ENCODE measurements around the gene SOCS4. TPM values are rescaled to one million over a fixed set of nuclear protein-coding genes. Genes with fewer than 3 reads are reported as not detected.
"Not testable (repeated sequence)": the region's sequence is repeated elsewhere in the genome, so short reads cannot be mapped to it uniquely, and the experiment has no call there.

The SOCS4 gene
- total RNA-seq, 1 donor from 2014 or later, result 21.4 TPM

DNA sequence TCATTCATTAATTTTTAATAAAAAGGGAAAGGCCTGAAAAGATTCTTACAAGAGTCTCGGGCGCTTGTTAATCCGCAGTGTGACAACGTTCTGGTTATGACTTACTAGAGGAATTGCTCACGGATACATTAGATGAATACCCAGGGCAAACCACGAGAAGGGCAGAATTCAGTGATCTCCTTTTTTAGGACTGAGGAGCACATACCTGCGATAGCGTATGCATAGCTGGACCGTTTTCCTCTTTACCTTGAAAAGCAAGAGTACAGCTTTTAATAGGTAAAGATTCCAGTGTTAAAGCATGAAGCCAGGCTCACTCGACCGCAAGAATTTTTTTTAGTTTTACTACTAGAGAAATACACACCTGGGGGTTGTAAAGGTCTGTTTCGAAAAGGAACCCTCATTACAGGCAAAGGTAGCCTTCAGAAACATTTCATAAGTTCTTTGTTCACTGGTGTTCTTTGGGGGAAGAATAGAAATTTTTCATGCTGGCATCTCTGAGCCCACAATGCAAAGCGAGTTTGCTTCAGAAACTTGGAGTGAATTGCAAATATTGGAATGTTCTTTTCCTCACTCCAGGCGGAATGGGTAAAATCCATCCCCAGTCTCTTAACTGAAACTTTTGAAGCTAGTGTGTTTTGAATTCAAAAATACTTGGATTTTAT lies 25.4 kb downstream of the SOCS4 start:
- DNase-seq, result peak; percentile 30

DNA sequence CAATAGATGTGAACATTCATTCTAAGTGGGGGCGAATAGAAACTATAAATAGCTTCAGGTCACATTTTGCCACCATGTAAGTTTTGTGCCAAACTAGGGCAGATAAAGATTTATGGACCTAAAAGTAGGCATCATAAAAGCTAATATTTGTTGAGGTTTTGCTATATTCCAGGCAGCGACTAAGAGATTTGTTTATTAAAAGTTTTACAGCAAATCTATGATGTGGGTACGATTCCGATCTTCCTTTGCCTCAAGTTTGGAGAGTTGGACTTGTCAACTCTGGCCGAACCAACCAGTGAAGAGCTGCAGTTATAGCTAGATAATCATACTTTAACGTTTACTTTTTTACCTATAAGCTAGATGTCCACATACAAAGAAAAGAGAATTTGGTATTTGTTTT lies 26.0 kb downstream of the SOCS4 start:
- no peak for DNase-seq

DNA sequence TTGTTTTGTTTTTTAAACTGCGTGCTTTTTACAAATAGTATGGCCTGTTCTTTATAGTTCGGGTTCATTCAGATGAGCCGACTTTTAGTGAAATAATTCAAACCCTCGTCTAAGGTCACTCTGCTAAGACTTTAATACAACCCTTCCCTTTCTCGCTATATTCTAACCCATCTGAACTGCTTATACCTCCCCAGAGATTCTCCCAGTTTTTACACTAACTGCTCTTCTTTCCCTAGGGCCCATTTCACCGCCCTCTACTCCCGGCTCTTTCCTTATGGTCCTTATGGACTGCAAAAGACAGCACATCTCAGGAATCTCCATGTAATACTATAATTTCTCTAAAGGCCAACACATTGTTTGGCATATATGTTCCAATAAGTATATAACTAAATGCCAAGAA lies 26.5 kb downstream of the SOCS4 start:
- DNase-seq, result no peak

DNA sequence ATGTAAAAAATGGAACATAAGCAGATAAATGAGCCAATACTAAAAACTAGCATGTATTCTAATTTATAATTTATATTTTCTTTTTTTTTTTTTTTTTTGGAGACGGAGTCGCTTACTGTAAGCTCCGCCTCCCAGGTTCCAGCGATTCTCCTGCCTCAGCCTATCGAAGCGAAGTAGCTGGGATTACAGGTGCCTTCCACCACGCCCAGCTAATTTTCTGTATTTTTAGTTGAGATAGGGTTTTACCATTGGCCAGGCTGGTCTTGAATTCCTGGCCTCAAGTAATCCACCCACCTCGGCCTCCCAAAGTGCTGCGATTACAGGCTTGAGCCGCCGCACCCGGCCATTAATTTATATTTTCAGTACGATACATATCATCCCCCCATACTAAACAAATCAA lies 27.1 kb downstream of the SOCS4 start:
- DNase-seq, result no peak

DNA sequence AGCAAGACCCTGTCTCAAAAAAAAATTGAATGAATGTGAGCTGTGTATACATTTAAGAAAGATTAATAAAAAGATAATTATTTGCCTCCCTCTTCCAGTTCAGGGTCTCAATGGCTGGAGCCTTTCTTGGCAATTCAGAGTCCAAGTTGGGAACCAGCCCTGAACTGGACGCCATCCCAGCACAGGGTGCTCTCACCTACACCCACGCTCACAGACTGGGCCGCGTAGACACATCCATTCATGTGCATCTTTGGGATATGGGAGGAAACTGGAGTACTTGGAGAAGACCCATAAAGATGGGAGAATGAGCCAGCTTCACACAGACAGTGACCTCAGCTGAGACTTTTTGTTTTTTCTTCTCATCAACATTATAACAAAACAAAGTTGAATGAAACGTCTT lies 30.9 kb downstream of the SOCS4 start:
- DNase-seq, result no peak

DNA sequence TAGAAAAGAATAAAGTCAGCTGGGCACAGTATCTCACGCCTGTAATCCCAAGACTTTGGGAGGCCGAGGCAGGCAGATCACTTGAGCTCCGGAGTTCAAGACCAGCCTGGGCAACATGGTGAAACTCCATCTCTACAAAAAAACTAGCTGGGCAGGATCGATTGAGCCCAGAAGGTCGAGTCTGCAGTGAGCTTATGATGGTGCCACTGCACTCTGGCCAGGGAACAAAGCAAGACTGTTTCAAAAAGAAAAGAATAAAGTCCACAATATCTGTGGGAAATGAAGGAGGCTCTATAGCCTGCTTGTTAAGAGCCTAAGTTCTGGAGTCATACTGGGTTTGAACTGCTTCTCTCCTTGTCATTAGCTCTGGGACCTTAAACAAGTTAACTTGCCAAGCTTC lies 32.3 kb downstream of the SOCS4 start:
- no peak for DNase-seq

DNA sequence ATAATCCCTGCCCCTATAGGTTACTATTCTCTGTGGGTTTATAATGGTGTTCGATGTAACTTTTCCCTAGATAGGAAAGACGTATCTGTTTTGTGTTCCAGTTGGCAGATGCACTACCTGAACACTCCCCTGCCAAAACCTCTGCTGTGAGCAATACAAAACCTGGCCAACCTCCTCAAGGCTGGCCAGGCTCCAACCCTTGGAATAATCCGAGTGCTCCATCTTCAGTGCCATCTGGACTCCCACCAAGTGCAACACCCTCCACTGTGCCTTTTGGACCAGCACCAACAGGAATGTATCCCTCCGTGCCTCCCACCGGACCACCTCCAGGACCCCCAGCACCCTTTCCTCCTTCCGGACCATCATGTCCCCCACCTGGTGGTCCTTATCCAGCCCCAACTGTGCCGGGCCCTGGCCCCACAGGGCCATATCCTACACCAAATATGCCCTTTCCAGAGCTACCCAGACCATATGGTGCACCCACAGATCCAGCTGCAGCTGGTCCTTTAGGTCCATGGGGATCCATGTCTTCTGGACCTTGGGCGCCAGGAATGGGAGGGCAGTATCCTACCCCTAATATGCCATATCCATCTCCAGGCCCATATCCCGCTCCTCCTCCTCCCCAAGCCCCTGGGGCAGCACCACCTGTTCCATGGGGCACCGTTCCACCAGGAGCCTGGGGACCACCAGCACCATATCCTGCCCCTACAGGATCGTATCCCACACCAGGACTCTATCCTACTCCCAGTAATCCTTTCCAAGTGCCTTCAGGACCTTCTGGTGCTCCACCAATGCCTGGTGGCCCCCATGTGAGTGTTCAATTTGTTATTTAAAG lies 35.7 kb downstream of the SOCS4 start:
- no peak for DNase-seq

DNA sequence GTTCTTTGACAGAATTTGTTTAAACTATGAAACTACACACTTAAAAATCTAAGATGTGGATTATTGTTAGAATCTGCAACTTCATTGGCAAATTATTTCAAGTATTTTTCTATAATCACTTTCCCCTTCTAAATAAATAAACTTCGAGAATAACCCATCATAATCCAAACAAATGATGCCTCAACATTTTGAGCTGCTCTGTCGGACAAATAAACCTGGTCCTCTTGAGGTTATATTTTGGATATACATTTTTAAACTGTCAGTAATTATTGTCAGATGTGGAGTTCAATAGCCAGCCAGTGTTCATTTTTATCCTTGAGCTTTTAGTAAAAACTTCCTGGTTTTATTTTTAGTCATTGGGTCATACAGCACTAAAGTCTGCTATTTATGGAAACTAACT lies 37.9 kb downstream of the SOCS4 start:
- not testable (repeated sequence) for DNase-seq

DNA sequence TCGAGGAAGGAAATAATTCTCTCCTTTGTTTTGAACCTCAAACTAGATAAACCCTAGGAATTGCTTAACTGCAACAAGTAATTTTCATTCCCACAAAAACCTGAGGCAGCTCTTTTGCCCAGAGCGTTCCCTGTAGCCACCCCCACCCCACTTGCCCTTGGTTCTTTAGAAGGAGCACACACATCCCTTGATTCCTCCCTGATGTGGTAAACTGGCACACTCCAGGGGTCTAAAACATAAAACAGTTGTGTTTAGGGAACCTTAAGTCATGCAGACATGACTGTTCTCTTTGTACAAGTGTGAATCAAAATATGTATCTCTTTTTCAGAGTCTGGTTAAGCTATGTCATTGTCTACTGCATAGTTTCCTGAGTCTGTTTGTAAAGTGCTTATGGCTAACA lies 38.4 kb downstream of the SOCS4 start:
- no peak for DNase-seq

DNA sequence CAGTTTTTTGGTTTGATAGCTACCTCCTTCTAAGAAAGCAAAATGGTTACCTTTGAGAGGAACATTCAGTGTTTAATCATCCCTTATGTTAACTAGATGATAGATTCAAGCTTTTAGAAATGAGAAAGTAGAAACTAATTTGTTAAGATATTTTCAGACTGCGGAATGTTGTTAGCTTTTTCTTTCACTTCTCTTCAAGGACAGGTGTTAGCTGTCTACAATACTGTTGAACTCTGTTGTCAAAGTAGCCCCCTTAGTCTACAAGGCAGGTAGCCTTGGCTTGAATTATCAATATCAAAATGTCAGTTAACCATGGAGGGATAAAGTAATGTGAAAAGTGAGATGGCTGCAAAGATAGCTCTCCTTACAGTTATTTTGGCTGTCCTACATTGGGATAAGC lies 39.2 kb downstream of the SOCS4 start:
- no peak for DNase-seq

DNA sequence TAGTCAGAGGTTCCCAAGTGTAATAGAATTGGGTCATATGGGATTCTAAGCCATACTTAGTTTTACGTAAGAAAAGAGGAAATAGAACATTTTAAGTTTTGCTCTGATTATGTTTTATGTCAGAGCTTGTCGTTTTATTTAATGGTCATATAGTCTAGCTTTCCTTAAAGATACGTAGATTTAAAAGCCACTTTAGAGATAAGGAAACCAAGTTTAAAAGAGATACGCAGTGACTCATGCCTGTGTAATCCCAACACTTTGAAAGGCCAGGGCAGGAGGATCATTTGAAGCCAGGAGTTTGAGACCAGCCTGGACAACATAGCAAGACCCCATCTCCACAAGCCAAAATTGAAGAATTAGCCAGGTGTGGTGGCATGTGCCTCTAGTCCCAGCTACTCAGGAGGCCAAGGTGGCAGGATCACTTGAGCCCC lies 44.0 kb downstream of the SOCS4 start:
- peak; percentile 32 for DNase-seq

DNA sequence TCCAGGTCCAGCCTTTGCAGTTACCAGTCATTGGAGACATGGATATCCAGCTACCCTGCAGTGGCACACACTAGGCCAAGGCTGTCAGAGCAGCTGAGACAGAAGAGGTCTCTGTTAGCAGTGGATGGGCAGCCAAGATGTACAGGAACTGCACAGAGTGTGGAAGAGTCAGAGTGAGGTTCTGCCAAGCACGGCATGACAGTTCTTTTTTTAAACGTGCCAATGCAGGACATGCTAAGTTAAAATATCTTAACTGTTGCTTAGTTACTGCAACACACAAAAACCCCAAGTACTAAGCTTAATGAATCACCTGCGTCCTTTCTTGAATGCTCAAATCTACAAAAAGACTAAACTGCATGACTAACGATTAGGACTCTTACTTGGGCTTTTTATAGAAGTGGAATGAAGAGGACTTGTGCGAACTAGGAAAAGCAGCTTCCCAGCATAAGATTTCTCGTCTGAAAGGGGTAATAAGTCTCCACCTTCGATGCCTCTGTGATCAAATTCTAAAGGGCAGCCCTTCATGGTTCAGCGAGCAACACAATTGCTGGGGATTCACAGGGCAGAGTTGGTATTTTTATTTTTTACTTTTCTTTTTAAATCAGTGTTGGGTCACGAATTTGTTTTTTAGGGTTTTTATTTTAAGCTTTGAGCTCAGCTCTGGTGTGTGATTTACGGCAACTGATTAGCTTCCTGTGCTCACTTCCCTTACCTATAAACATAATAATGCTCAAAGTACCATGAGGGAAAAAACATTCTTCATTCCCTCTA lies 45.0 kb downstream of the SOCS4 start:
- peak; percentile 79 for DNase-seq

DNA sequence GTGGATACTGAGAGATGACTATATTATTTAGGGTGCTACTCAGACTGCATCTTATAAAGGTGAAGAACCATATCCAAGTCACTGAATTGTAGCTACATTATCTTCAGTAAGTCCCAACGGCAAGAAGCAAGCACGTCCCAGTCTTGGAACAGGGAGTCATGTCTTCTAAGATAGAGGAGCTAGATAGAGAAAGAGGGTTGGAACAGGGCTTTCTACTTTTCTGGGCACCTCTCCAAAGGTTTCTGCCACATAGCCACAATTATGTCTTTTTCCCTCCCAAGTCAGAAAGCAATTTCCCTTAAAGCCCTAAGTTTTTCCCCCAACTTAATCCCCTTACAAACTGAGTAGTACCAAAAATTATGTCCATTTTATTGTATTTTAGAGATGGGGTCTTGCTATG lies 46.8 kb downstream of the SOCS4 start:
- no peak for DNase-seq

DNA sequence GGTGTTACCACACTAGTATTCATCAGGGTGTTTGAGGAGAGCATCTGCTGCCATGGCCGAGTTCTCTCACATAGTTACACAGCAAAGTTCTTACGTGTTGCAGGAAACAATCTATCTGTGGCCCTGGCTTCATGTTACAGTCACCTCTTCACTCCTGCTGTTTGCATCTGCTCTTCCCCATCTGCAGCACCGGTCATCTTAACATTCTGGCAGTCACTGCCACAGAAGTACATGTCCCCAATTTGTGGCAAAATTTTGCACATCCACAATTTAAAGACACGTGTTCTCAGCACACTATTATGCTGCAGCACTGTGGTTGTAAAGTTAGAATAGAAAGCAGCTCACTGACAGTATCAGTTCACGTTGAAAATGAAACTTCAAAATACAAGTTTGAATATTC lies 47.6 kb downstream of the SOCS4 start:
- no peak for DNase-seq

DNA sequence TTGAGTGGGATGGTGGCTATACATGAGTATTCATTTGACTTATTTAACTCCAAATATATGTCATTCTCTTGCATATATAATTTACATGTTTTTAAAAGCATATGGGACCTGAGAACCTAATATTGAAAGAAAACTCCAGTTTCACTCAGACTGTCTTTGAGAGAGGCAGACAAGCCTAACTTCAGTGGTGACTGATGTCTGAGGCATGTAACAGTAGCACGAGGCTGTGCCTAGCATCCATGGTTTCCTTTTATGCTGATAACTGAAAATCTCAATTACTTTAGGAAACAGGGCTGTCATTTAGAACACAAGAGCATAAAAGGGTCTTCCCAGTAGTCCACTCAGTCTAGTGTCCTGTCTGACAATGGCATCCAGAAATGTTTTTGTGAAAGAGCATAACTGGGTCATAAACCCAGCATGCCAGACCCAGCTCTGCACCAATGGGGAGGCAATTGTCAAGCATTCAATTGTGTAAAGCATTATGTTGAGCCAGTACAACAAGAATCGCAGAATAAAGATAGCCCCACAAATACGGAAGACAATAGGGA lies 48.7 kb downstream of the SOCS4 start:
- DNase-seq, result no peak

DNA sequence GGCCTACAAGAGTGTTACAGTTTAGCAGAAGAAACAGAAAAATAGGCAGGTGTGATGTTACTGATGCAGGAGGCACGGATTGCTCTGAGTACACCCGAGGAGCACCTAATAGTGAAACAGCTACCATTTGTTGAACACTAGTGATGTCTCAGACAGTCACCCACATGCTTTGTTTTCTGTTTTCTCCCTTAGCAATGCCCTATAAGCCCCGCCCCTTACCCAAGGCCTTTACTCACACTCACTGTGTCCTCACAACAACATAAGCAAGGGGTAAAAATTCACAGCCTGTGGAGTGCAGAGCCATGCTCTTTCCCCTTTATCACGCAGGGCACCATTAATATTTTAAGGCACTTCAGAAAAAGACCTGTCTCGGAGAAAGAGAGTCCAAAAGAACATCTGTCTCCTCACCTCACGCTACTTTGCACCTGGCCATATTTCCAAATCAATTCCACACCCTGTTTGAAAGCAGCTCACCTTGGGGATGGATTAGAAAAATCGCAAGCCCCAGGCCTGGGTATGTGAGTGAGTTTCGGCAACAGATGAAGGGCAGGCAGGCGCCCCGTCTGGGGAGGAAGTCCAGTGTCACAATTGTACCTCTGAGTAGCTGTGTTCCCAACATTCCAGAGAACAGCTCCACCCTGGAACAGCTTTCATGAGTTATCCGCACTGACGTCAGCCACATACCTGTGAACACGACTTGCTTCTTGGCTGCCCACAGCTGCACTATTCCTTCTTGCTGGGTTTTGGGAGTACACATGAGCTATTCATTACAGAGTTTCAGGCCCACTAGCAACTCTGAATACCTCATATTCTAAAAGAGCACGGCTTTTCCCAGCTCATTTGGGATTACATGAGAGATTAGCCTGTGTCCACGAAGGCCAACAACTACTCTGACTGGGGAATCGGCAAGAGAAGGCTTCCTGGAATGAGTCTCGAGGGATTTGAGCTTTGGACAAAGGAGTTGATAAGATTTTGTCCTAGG lies 50.4 kb downstream of the SOCS4 start:
- DNase-seq, result no peak

DNA sequence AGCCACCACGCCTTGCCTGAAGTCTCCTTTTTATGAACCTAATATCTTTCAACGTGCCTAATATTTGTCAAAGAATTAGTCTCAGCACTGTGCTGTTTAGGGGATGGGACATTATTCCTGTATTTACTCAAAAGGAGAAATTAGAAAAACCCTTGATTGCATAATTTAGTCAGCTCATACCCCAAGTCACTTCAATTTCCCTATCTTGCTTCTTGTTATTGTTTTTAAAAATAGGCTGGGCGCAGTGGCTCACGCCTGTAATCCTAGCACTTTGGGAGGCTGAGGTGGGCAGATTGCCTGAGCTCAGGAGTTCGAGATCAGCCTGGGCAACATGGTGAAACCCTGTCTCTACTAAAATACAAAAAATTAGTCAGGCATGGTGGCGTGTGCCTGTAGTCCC lies 52.9 kb downstream of the SOCS4 start:
- not testable (repeated sequence) for DNase-seq

DNA sequence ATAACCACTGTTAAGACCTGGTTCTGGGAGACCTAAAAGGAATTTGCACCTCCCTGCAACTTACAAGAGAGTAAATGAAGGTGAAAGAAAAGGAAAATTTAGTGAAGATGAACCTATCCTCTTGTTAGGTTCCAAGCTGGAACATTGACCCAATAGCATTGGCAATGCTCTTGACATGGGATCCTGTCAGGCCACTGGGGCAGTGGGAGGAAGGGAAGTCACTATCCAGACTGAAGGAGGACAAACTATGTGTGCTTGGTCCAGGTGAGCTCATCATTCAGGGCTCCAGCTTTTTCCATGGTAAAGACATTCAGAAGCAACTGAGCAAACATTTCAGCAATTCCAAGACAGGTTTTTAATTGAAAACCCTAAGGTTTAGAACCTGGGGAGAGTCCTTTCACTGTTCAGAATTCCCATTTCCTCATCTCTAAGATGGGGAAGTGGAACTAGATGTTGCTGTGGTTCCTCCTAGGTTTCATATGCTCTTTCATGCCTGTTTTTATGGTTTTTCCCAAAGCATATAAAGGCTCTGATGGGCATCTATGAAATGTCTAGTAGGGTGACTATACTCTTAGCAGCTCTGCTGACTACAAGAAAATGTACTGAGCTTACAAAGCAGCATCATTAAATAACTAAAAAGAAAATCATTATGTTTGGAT lies 57.5 kb downstream of the SOCS4 start:
- no peak for DNase-seq

DNA sequence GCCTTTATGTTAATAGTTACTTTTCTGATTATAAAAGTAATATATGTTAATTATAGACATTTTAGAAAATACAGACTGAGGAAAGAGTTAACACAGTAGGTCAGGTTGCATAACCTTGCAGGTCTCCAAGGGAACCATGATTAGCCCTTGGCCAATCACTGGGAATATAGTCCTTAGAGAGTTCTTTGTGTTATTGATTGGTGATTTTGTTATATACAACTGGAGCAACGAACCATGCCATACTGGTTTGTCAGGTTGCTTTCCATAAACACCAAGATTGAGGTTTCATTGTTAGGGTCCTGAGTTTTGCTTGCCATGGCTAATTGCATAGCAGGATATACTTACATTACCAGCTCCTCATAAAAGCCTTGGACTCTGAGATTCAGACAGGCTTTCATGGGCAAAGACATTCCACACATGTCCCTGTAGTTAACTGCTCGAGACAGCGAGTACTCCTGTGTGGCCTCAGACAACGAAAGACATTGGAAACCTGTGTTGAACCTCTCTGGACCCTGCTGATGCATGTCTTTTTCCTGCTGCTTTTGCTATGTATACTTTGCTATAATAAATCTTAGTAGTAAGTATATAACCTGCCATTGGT lies 58.1 kb downstream of the SOCS4 start:
- no peak for DNase-seq

DNA sequence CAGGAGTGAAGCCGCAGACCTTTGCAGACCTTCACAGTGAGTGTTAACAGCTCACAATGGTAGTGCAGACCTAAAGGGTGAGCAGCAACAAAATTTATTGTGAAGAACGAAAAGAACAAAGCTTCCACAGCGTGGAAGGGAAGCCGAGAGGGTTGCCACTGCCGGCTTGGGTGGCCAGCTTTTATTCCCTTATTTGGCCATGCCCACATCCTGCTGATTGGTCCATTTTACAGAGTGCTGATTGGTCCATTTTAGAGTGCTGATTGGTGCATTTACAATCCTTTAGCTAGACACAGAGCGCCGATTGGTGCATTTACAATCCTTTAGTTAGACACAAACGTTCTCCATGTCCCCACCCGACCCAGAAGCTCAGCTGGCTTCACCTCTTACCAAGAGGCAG lies 59.9 kb downstream of the SOCS4 start:
- no peak for DNase-seq

DNA sequence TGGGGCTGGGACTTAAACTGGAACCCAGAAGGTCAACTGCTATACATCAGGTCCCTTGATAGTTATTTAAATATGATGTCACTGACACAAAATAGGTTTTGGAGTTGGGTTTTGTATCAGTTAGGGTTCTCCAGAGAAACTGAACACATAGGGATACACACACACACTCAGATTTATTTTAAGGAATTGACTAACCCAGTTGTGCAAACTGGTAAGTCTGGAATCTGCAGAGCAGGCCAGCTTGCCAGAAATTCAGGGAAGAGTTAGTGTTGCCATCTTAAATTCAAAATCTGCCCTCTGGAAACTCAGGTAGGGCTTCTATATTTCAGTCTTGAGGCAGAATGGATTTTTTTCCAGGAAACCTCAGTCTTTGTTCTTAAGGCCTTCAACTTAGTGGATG lies 61.3 kb downstream of the SOCS4 start:
- no peak for DNase-seq
